Sigmoid colon (tissue), 7 donors: ENCODE measurements around the gene CDK18. TPM values are rescaled to one million over a fixed set of nuclear protein-coding genes. Genes with fewer than 3 reads are reported as not detected.
A peak's percentile ranks its signal among the peaks of the same experiment; 100 is the strongest.

ENCODE experiments used
- DNase-seq: peaks from one replicate; pipeline ENCODE4 v3.0.0-alpha.2; 2019
- H3K27ac ChIP-seq, 4 donors: fragments of 200-600 bp; sonication (generic); one replicate each; pipeline ENCODE4 v1.5.1; 2016 to 2019; ENCODE audit warnings: mild to moderate bottlenecking in 1 of 4
- H3K27me3 ChIP-seq, 3 donors: fragments of 200-600 bp; sonication (generic); one replicate each; pipeline ENCODE4 v1.5.1; 2019; ENCODE audit warnings: mild to moderate bottlenecking in 1 of 3
- H3K36me3 ChIP-seq, 4 donors: fragments of 200-600 bp; sonication (generic); one replicate each; pipeline ENCODE4 v1.5.1; 2016 to 2019
- H3K4me1 ChIP-seq, 4 donors: fragments of 200-600 bp; sonication (generic); one replicate each; pipeline ENCODE4 v1.5.1; 2017 to 2019
- H3K4me3 ChIP-seq, 4 donors: fragments of 200-600 bp; sonication (generic); one replicate each; pipeline ENCODE4 v1.5.1; 2017 to 2019; ENCODE audit warnings: mild to moderate bottlenecking in 2 of 4, moderate library complexity in 1 of 4
- H3K9me3 ChIP-seq, 4 donors: fragments of 200-600 bp in 3 of 4; sonication (generic) in 3 of 4; one replicate each; pipeline versions ENCODE4 v1.5.1 to v1.6.1; 2013 to 2019
- EP300 ChIP-seq, 4 donors: sonication (generic); formaldehyde crosslinking; IDR thresholded peaks; one replicate each; pipeline ENCODE4 v1.6.1; 2017; ENCODE audit warnings: antibody characterized with exemption in 4 of 4
- POLR2A ChIP-seq, 2 donors: fragments of 450-650 bp; IDR thresholded peaks; one replicate each; pipeline ENCODE4 v1.6.1; 2016; ENCODE audit warnings: antibody characterized with exemption in 2 of 2, mild to moderate bottlenecking in 2 of 2, moderate library complexity in 2 of 2
- POLR2AphosphoS5 ChIP-seq, 4 donors: sonication (generic); formaldehyde crosslinking; IDR thresholded peaks; one replicate each; pipeline ENCODE4 v1.6.1; 2017; ENCODE audit warnings: antibody characterized with exemption in 4 of 4
- WGBS, 2 donors: extraction: QIAGEN DNeasy Blood & Tissue Kit; methylation state at CpG; one replicate each; pipeline ENCODE4 v1.1.7; 2013; 5-methylcytosine and 5-hydroxymethylcytosine counted together
- intact Hi-C: fragments of 100-400 bp; cut with DNase I; formaldehyde crosslinking; loops from one replicate; pipeline ENCODE4 v1.15.1; 2023
- polyA plus RNA-seq, 3 donors: library from polyadenylated mRNA; stranded (reverse); fragments of 200-250 nt; gene quantifications; one replicate each; pipeline ENCODE4 v1.2.3, GENCODE V29; 2013
- small RNA-seq, 3 donors: library from RNA; depleted of rRNA; stranded (forward); fragments of <200 nt; gene quantifications; one replicate each; pipeline ENCODE3, GENCODE V24; 2016
- total RNA-seq, 4 donors: library from RNA; depleted of rRNA; stranded (reverse); fragments of >200 nt; gene quantifications; one replicate each; pipeline ENCODE4 v1.1.0, GENCODE V29; 2016
- TF ChIP-seq, protein P1 (sequence below), 4 experiments: fragments of 450-650 bp in 3 of 4; fragments of 200-600 bp in 1 of 4; IDR thresholded peaks; one replicate each; pipeline ENCODE4 v1.5.1; 2016 to 2019; ENCODE audit warnings: antibody characterized with exemption in 4 of 4, mild to moderate bottlenecking in 3 of 4, moderate library complexity in 2 of 4
- donor health status: healthy with polysubstance abuse.
- donor health status: Bipolar disorder and iron deficiency.
- donor health status: healthy.

Gene CDK18
- total and polyA plus RNA-seq, 7 donors, result 6.7 to 26.8 (median 13.0) TPM

DNA sequence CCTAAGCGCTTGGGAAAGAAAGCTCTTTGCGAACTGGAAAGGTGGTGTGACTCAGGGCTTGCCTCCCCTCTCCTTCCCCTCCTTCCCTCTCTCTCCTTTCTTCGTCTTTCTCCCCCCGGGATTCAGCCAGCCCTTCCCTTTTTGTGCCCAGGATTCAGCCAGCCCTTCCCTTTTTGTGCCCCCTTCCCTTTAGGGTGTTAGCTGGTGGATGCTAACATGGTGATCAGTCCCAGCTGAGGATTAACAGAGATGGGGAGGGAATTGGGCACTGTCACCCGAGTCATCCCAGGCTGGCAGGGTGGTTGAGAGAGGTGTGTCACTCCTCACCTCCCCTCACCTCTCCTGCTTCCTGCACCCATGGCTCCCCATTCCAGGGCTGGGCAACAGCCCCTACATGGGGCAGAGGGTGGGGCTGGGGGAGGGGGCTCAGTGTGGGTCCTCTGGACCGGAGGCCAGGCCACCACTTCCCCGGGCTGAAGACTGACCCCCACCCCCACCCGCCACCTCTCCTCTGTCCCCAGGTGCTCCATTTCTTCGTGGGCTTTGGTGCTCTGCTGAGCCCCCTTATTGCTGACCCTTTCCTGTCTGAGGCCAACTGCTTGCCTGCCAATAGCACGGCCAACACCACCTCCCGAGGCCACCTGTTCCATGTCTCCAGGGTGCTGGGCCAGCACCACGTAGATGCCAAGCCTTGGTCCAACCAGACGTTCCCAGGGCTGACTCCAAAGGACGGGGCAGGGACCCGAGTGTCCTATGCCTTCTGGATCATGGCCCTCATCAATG is 75.9 kb downstream of the CDK18 start:
- peak; percentile 52 for DNase-seq
- no peaks in the 10 kb centered on the region for H3K9me3 ChIP-seq
- H3K4me1 ChIP-seq, result no peaks in the 10 kb centered on the region
- 87% methylated on average over 15 of the region's 15 CpGs for WGBS, 2 donors
- intact Hi-C loops, result no loop called here
- H3K36me3 ChIP-seq, result no peaks in the 10 kb centered on the region
- H3K4me3 ChIP-seq, result no peak overlapping the region
- no peak for TF ChIP-seq EP300 (IDR thresholded peaks at IDR 0.05)
- no peak for TF ChIP-seq POLR2AphosphoS5 (IDR thresholded peaks at IDR 0.05)
- TF ChIP-seq POLR2A (IDR thresholded peaks at IDR 0.05), result no peak
- TF ChIP-seq, protein P1, sequence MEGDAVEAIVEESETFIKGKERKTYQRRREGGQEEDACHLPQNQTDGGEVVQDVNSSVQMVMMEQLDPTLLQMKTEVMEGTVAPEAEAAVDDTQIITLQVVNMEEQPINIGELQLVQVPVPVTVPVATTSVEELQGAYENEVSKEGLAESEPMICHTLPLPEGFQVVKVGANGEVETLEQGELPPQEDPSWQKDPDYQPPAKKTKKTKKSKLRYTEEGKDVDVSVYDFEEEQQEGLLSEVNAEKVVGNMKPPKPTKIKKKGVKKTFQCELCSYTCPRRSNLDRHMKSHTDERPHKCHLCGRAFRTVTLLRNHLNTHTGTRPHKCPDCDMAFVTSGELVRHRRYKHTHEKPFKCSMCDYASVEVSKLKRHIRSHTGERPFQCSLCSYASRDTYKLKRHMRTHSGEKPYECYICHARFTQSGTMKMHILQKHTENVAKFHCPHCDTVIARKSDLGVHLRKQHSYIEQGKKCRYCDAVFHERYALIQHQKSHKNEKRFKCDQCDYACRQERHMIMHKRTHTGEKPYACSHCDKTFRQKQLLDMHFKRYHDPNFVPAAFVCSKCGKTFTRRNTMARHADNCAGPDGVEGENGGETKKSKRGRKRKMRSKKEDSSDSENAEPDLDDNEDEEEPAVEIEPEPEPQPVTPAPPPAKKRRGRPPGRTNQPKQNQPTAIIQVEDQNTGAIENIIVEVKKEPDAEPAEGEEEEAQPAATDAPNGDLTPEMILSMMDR (IDR thresholded peaks at IDR 0.05), result no peak
- H3K27ac ChIP-seq, result no peak overlapping the region
- H3K27me3 ChIP-seq, result peaks cover 0 to 8% (median 0%) of the 10 kb centered on the region in 3 donors

DNA sequence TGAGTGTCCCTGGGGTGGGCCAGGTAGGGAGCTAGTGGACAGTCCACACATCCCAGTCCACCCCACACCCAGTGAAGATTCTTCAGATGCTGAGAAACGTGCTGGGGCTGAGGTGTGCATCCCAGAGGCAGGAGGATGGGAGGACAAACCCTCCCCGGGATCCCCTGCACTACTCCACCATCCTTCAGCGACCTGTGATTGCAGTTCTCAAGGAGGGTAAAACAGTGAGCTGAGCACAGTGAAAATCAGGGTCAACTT is 76.4 kb downstream of the CDK18 start:
- no peak for TF ChIP-seq EP300 (IDR thresholded peaks at IDR 0.05)
- 92% methylated on average over 3 of the region's 3 CpGs for WGBS, 2 donors
- peaks cover 0 to 8% (median 0%) of the 10 kb centered on the region in 3 donors for H3K27me3 ChIP-seq
- no peaks in the 10 kb centered on the region for H3K36me3 ChIP-seq
- no peaks in the 10 kb centered on the region for H3K4me1 ChIP-seq
- no peak overlapping the region for H3K4me3 ChIP-seq
- no peaks in the 10 kb centered on the region for H3K9me3 ChIP-seq
- DNase-seq, result no peak
- no peak overlapping the region for H3K27ac ChIP-seq
- intact Hi-C loops, result no loop called here

DNA sequence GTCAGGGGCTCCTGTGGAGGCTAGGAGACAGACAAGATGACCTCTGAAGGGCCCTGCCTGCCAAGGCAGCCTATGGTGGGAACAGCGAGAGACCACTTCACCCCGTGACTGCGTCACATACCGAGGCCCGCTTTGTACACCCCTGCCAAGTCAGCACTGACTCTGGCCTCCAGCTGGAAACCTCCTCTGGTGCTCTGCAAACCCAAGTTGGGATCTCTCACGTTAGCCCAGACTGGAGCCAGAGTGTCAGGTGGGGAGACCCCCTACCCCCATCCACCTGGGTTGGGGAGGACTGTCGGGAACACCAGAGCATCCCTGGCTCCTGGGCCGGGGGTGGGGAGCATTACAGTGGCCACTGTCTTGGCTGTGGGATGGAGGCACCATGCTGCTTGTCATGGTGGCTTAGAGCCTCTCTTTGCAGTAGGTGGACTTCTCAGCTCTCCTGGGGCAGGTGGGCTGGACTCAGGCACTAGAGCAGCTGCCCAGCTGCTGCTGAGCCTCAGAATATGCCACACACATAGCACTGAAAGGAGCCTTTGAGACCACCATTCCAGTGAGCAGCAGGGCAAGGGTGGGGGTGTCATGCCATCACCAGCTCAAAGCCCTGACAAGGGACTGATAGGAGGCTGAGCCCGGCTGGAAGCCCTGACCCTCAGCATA is 77.0 kb downstream of the CDK18 start:
- H3K9me3 ChIP-seq, result no peaks in the 10 kb centered on the region
- no peaks in the 10 kb centered on the region for H3K36me3 ChIP-seq
- TF ChIP-seq POLR2A (IDR thresholded peaks at IDR 0.05), result no peak
- TF ChIP-seq POLR2AphosphoS5 (IDR thresholded peaks at IDR 0.05), result no peak
- TF ChIP-seq EP300 (IDR thresholded peaks at IDR 0.05), result no peak
- TF ChIP-seq, protein P1 (IDR thresholded peaks at IDR 0.05), result no peak
- intact Hi-C loops, result no loop called here
- peak; percentile 44 for DNase-seq
- H3K27me3 ChIP-seq, result peaks cover 0 to 8% (median 0%) of the 10 kb centered on the region in 3 donors
- peak overlapping the region in 1 of 4 donors; percentile 42 for H3K27ac ChIP-seq
- no peaks in the 10 kb centered on the region for H3K4me1 ChIP-seq
- no peak overlapping the region for H3K4me3 ChIP-seq
- 90% methylated on average over 9 of the region's 9 CpGs for WGBS, 2 donors

DNA sequence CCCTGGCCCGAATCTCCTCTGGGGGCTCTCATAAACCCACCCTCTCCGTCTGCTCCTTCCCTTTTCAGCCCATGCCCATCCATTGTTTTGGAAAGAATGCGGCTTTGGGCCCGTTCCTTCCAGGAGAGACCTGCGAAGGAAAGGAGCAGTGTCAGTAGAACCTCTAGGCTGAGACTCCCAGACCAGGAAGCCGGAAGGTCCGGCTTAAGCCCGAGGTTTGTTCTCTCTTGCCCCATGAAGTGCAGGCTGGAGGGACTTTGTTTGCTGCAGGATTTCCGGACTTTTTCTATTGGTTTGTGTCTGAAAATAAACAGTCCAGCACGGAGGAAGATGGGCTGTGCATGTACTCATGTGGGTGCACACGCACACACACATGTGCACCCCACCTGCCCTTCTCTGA is 77.6 kb downstream of the CDK18 start:
- TF ChIP-seq EP300 (IDR thresholded peaks at IDR 0.05) (no peak), POLR2AphosphoS5 (IDR thresholded peaks at IDR 0.05) (no peak), POLR2A (IDR thresholded peaks at IDR 0.05) (no peak)
- TF ChIP-seq, protein P1 (IDR thresholded peaks at IDR 0.05), result no peak
- intact Hi-C loops, result no loop called here
- peak; percentile 39 for DNase-seq

More for the DNA sequence above, 77.6 kb downstream of the CDK18 start:
- Histone ChIP-seq H3K36me3 (no peaks in the 10 kb centered on the region), H3K4me3 (no peak overlapping the region), H3K27me3 (peaks cover 0 to 8% (median 0%) of the 10 kb centered on the region in 3 donors), H3K4me1 (no peaks in the 10 kb centered on the region), H3K9me3 (no peaks in the 10 kb centered on the region), H3K27ac (peak overlapping the region in 1 of 4 donors; percentile 42)
- 40 to 60% methylated on average over 11 of the region's 11 CpGs for WGBS, 2 donors

Small RNAs within 50 kb of the gene (small RNA-seq; reads per million reads assigned to genes)
- 0 to 0.15 (median 0.06) reads per million in 3 donors for gene RNU2-19P

Other genes starting within 250 kb of the CDK18 start
- gene NUAK2, start 182.9 kb upstream of the CDK18 start, total RNA-seq, result 1 to 10 TPM in 1 of 4 donors, under 1 TPM in 3; 0.28 to 1.5 (median 0.69) TPM
- 10 to 100 TPM; 13.9 to 15.0 (median 14.3) TPM for gene NUAK2, start 182.9 kb upstream of the CDK18 start, polyA plus RNA-seq
- 1 to 10 TPM in 3 of 4 donors, under 1 TPM in 1; 0.95 to 1.7 (median 1.5) TPM for gene KLHDC8A, start 147.7 kb upstream of the CDK18 start, total RNA-seq
- 1 to 10 TPM in 1 of 3 donors, under 1 TPM in 1, not detected in 1; 0.69 to 1.1 TPM for gene KLHDC8A, start 147.7 kb upstream of the CDK18 start, polyA plus RNA-seq
- gene LEMD1, start 82.6 kb upstream of the CDK18 start, total RNA-seq, result not detected
- gene LEMD1, start 82.6 kb upstream of the CDK18 start, polyA plus RNA-seq, result under 1 TPM in 1 of 3 donors, not detected in 2; 0.34 TPM
- under 1 TPM in 1 of 4 donors, not detected in 3; 0.36 TPM for gene BLACAT1, start 48.6 kb upstream of the CDK18 start, total RNA-seq
- under 1 TPM in 1 of 3 donors, not detected in 2; 0.51 TPM for gene BLACAT1, start 48.6 kb upstream of the CDK18 start, polyA plus RNA-seq
- gene ELK4, start 127.3 kb downstream of the CDK18 start, total RNA-seq, result 10 to 100 TPM; 18.6 to 21.0 (median 20.1) TPM
- 10 to 100 TPM in 1 of 3 donors, 1 to 10 TPM in 2; 2.4 to 10.3 (median 3.9) TPM for gene ELK4, start 127.3 kb downstream of the CDK18 start, polyA plus RNA-seq
- 1 to 10 TPM in 1 of 4 donors, under 1 TPM in 3; 0.68 to 2.2 (median 0.77) TPM for gene SLC45A3, start 175.8 kb downstream of the CDK18 start, total RNA-seq
- gene SLC45A3, start 175.8 kb downstream of the CDK18 start, polyA plus RNA-seq, result 10 to 100 TPM in 1 of 3 donors, 1 to 10 TPM in 2; 2.5 to 15.2 (median 3.6) TPM
- gene NUCKS1, start 245.5 kb downstream of the CDK18 start, total RNA-seq, result 100 to 1,000 TPM in 2 of 4 donors, 10 to 100 TPM in 2; 88.9 to 112 (median 98.5) TPM
- gene NUCKS1, start 245.5 kb downstream of the CDK18 start, polyA plus RNA-seq, result 10 to 100 TPM; 22.2 to 39.4 (median 27.0) TPM